OCI-LY3 (cell line): ENCODE data around the gene YWHAG.

ENCODE experiments used
- EZH2phosphoT487 ChIP-seq: fragments of 200-600 bp; shearing (Covaris generic); IDR thresholded peaks from 2 replicates; pipeline ENCODE4 v1.6.1; 2018; ENCODE audit warnings: antibody characterized with exemption, mixed run types, low read depth
- TF ChIP-seq, protein P1 (sequence below): fragments of 200-600, 300-600 bp; sonication (generic); IDR thresholded peaks from 2 replicates; pipeline ENCODE4 v1.5.1; 2014; ENCODE audit warnings: antibody characterized with exemption, low read length, low read depth

DNA sequence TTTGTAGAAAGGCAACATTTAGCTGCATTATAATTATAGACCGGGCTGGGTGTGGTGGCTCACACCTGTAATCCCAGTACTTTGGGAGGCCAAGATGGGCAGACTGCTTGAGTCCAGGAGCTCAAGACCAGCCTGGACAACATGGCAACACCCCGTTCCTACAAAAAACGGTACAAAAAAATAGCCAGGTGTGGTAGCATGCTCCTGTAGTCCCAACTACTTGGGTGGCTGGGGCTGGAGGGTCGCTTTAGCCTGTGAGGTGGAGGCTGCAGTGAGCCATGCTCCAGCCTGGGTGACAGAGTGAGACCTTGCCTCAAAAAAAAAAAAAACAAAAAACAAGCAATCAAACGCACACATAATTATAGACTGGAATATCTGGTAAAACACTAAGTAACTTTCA lies 5.0 kb downstream of the YWHAG start:
- TF ChIP-seq, protein P1, sequence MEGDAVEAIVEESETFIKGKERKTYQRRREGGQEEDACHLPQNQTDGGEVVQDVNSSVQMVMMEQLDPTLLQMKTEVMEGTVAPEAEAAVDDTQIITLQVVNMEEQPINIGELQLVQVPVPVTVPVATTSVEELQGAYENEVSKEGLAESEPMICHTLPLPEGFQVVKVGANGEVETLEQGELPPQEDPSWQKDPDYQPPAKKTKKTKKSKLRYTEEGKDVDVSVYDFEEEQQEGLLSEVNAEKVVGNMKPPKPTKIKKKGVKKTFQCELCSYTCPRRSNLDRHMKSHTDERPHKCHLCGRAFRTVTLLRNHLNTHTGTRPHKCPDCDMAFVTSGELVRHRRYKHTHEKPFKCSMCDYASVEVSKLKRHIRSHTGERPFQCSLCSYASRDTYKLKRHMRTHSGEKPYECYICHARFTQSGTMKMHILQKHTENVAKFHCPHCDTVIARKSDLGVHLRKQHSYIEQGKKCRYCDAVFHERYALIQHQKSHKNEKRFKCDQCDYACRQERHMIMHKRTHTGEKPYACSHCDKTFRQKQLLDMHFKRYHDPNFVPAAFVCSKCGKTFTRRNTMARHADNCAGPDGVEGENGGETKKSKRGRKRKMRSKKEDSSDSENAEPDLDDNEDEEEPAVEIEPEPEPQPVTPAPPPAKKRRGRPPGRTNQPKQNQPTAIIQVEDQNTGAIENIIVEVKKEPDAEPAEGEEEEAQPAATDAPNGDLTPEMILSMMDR = no peak
- TF ChIP-seq EZH2phosphoT487 = no peak
